H9 (cell line): ENCODE measurements around the gene LITAF. TPM values are rescaled to one million over a fixed set of nuclear protein-coding genes. Genes with fewer than 3 reads are reported as not detected.

ENCODE experiments used
- DNase-seq: peaks from one replicate; pipeline ENCODE4 v3.0.0-alpha.2; 2017
- H2AFZ ChIP-seq: one replicate; pipeline ENCODE4 v1.6.1; 2013; ENCODE audit warnings: mild to moderate bottlenecking, low read length, control low read depth, moderate library complexity
- H2AK5ac ChIP-seq: 2 replicates; pipeline ENCODE4 v1.6.1; 2013; ENCODE audit warnings: low read length, control low read depth, mixed read lengths; ENCODE audit not compliant: insufficient read length
- H2BK120ac ChIP-seq: one replicate; pipeline ENCODE4 v1.6.1; 2013; ENCODE audit warnings: low read depth, mild to moderate bottlenecking, low read length, control low read depth, inconsistent platforms; ENCODE audit not compliant: poor library complexity, severe bottlenecking
- H2BK12ac ChIP-seq: 2 replicates; pipeline ENCODE4 v1.6.1; 2013; ENCODE audit warnings: low read length, control low read depth, mixed read lengths, low read depth; ENCODE audit not compliant: insufficient read length
- H2BK15ac ChIP-seq: 2 replicates; pipeline ENCODE4 v1.6.1; 2013; ENCODE audit warnings: low read depth, low read length, control low read depth
- H2BK20ac ChIP-seq: one replicate; pipeline ENCODE4 v1.6.1; 2013; ENCODE audit warnings: low read depth, mild to moderate bottlenecking, low read length, control low read depth, inconsistent platforms; ENCODE audit not compliant: poor library complexity, severe bottlenecking
- H2BK5ac ChIP-seq: 2 replicates; pipeline ENCODE4 v1.6.1; 2013; ENCODE audit warnings: low read length, control low read depth, mixed read lengths; ENCODE audit not compliant: insufficient read length
- H3K14ac ChIP-seq: 2 replicates; pipeline ENCODE4 v1.6.1; 2013; ENCODE audit warnings: low read length, control low read depth; ENCODE audit not compliant: insufficient read depth
- H3K18ac ChIP-seq: 2 replicates; pipeline ENCODE4 v1.6.1; 2013; ENCODE audit warnings: low read depth, mild to moderate bottlenecking, mixed read lengths, low read length, control low read depth; ENCODE audit not compliant: insufficient read length
- H3K23ac ChIP-seq: 2 replicates; pipeline ENCODE4 v1.6.1; 2013; ENCODE audit warnings: low read length, control low read depth, mixed read lengths, low read depth; ENCODE audit not compliant: insufficient read length
- H3K23me2 ChIP-seq: 2 replicates; pipeline ENCODE4 v1.6.1; 2013; ENCODE audit warnings: low read depth, mild to moderate bottlenecking, mixed read lengths, low read length, control low read depth; ENCODE audit not compliant: insufficient read length, poor library complexity, severe bottlenecking
- H3K27ac ChIP-seq: 2 replicates; pipeline ENCODE4 v1.5.1; 2013; ENCODE audit warnings: low read length, control low read depth, mixed read lengths, low read depth; ENCODE audit not compliant: insufficient read length
- H3K27me3 ChIP-seq: 2 replicates; pipeline ENCODE4 v1.6.1; 2013; ENCODE audit warnings: low read length, control low read depth, inconsistent platforms; ENCODE audit not compliant: insufficient read depth
- H3K4ac ChIP-seq: 2 replicates; pipeline ENCODE4 v1.6.1; 2013; ENCODE audit warnings: low read depth, mild to moderate bottlenecking, control low read depth, inconsistent platforms, low read length, moderate library complexity
- H3K4me1 ChIP-seq: 2 replicates; pipeline ENCODE4 v1.6.1; 2013; ENCODE audit warnings: low read length, control low read depth, inconsistent platforms; ENCODE audit not compliant: insufficient read depth
- H3K4me2 ChIP-seq: 2 replicates; pipeline ENCODE4 v1.6.1; 2013; ENCODE audit warnings: low read length, control low read depth, mixed read lengths; ENCODE audit not compliant: insufficient read length, insufficient read depth
- H3K56ac ChIP-seq: 2 replicates; pipeline ENCODE4 v1.6.1; 2013; ENCODE audit warnings: low read depth, mild to moderate bottlenecking, mixed read lengths, low read length, control low read depth; ENCODE audit not compliant: insufficient read length
- H3K79me1 ChIP-seq: 2 replicates; pipeline ENCODE4 v1.6.1; 2013; ENCODE audit warnings: low read depth, mild to moderate bottlenecking, moderate library complexity, low read length, control low read depth, inconsistent platforms; ENCODE audit not compliant: insufficient read depth, poor library complexity, severe bottlenecking
- H3K79me2 ChIP-seq: 2 replicates; pipeline ENCODE4 v1.6.1; 2013; ENCODE audit warnings: low read length, control low read depth, inconsistent platforms; ENCODE audit not compliant: insufficient read depth
- H3K9ac ChIP-seq: 2 replicates; pipeline ENCODE4 v1.6.1; 2013; ENCODE audit warnings: low read length, control low read depth, mixed read lengths; ENCODE audit not compliant: insufficient read length; ENCODE audit errors: extremely low read depth
- H3K9me3 ChIP-seq: one replicate; pipeline ENCODE4 v1.6.1; 2013; ENCODE audit warnings: low read depth, low read length, inconsistent platforms; ENCODE audit not compliant: control insufficient read depth
- H3T11ph ChIP-seq: one replicate; pipeline ENCODE4 v1.6.1; 2013; ENCODE audit warnings: mild to moderate bottlenecking, low read length, control low read depth, inconsistent platforms
- H4K20me1 ChIP-seq: one replicate; pipeline ENCODE4 v1.6.1; 2013; ENCODE audit not compliant: control insufficient read depth, insufficient read length, insufficient read depth
- H4K5ac ChIP-seq: 2 replicates; pipeline ENCODE4 v1.6.1; 2013; ENCODE audit warnings: low read depth, mild to moderate bottlenecking, mixed read lengths, low read length, control low read depth; ENCODE audit not compliant: insufficient read length
- H4K8ac ChIP-seq: replicated peaks from 2 replicates; pipeline ENCODE4 v1.6.1; 2013; ENCODE audit warnings: low read length, control low read depth, mixed read lengths, low read depth; ENCODE audit not compliant: insufficient read length
- H4K91ac ChIP-seq: 2 replicates; pipeline ENCODE4 v1.6.1; 2013; ENCODE audit warnings: low read depth, mild to moderate bottlenecking, moderate library complexity, mixed read lengths, low read length, control low read depth; ENCODE audit not compliant: insufficient read length
- H3K27ac Mint-ChIP-seq, 3 experiments: 2 replicates in 2 of 3; 3 replicates in 1 of 3; pipeline ENCODE4 v1.8.0; 2020 to 2021; ENCODE audit warnings: mixed read lengths in 3 of 3, mild to moderate bottlenecking in 1 of 3, moderate library complexity in 1 of 3
- H3K27me3 Mint-ChIP-seq: 2 replicates; pipeline ENCODE4 v1.8.0; 2021; ENCODE audit warnings: low read depth, mild to moderate bottlenecking, moderate library complexity, mixed read lengths
- H3K36me3 Mint-ChIP-seq, 3 experiments: 2 replicates in 2 of 3; 3 replicates in 1 of 3; pipeline ENCODE4 v1.8.0; 2020 to 2021; ENCODE audit warnings: low read depth in 3 of 3, mixed read lengths in 3 of 3; ENCODE audit not compliant: insufficient read depth in 1 of 3
- H3K4me1 Mint-ChIP-seq, 2 experiments: 2 replicates each; pipeline ENCODE4 v1.8.0; 2020; ENCODE audit warnings: mixed read lengths in 2 of 2
- H3K4me3 Mint-ChIP-seq, 2 experiments: 2 replicates in 1 of 2; 3 replicates in 1 of 2; pipeline ENCODE4 v1.8.0; 2020 to 2021; ENCODE audit warnings: mild to moderate bottlenecking in 2 of 2, mixed read lengths in 2 of 2, moderate library complexity in 1 of 2
- H3K9me3 Mint-ChIP-seq, 2 experiments: 2 replicates in 1 of 2; 3 replicates in 1 of 2; pipeline ENCODE4 v1.8.0; 2020; ENCODE audit warnings: mild to moderate bottlenecking in 2 of 2, mixed read lengths in 2 of 2, moderate library complexity in 1 of 2
- WGBS: extraction: QIAGEN DNeasy Blood & Tissue Kit; methylation state at CpG from one replicate; pipeline ENCODE4 v1.1.7; 2013; ENCODE audit warnings: missing lambda C conversion rate, low lambda C conversion rate, mixed read lengths; ENCODE audit not compliant: insufficient read length; ENCODE audit errors: extremely low coverage; 5-methylcytosine and 5-hydroxymethylcytosine counted together
- total RNA-seq: library from RNA; stranded (reverse); gene quantifications from 2 replicates; pipeline ENCODE4 v1.2.1, GENCODE V29; 2021
- TF ChIP-seq, protein P1 (sequence below): fragments of 200-600 bp; sonication (generic); conservative IDR thresholded peaks from 3 replicates; pipeline ENCODE4 v1.8.0; 2021; ENCODE audit warnings: antibody characterized with exemption, mild to moderate bottlenecking

Gene LITAF
- total RNA-seq, 1 experiment from 2014 or later: 249 TPM

DNA sequence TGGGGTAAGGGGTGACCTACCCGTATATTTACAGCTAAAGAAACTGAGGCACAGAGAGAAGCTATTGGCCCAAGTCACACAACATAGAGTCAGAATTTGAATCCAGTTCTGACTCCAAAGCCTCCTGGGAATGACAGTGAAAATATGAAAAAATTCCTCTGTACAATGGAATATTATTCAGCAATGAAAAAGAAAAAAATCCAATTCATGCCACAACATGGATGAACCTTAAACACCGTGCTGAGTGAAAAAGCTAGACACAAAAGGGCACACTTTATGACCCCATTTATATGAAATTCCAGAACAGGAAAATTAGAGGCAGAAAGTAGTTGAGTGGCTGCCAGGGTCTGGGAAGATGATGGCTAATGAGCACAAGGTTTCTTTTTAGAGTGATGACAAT lies 75.4 kb downstream of the LITAF start:
- no peak overlapping the region for H3T11ph ChIP-seq
- no peak overlapping the region for H3K27ac ChIP-seq
- H3K9me3 ChIP-seq: no peaks in the 10 kb centered on the region
- no peak overlapping the region for H3K9ac ChIP-seq
- no peak for DNase-seq
- no peak overlapping the region for H2BK20ac ChIP-seq
- H3K23me2 ChIP-seq: no peaks in the 10 kb centered on the region
- H3K14ac ChIP-seq: no peak overlapping the region
- no CpG with 5 or more reads among the region's 2 CpGs for WGBS
- H3K9me3 Mint-ChIP-seq: no peaks in the 10 kb centered on the region; a peak in 1 of 5 replicates
- H3K79me1 ChIP-seq: no peaks in the 10 kb centered on the region
- no peaks in the 10 kb centered on the region for H4K20me1 ChIP-seq
- TF ChIP-seq, protein P1, sequence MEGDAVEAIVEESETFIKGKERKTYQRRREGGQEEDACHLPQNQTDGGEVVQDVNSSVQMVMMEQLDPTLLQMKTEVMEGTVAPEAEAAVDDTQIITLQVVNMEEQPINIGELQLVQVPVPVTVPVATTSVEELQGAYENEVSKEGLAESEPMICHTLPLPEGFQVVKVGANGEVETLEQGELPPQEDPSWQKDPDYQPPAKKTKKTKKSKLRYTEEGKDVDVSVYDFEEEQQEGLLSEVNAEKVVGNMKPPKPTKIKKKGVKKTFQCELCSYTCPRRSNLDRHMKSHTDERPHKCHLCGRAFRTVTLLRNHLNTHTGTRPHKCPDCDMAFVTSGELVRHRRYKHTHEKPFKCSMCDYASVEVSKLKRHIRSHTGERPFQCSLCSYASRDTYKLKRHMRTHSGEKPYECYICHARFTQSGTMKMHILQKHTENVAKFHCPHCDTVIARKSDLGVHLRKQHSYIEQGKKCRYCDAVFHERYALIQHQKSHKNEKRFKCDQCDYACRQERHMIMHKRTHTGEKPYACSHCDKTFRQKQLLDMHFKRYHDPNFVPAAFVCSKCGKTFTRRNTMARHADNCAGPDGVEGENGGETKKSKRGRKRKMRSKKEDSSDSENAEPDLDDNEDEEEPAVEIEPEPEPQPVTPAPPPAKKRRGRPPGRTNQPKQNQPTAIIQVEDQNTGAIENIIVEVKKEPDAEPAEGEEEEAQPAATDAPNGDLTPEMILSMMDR: no peak
- H3K36me3 Mint-ChIP-seq: no peaks in the 10 kb centered on the region; a peak in 1 of 7 replicates
- no peaks in the 10 kb centered on the region; the same call in 1 of the 2 replicates for H3K27me3 Mint-ChIP-seq
- no peak overlapping the region for H2AFZ ChIP-seq
- H3K56ac ChIP-seq: no peak overlapping the region
- no peaks in the 10 kb centered on the region for H3K4me1 ChIP-seq
- H4K8ac ChIP-seq: no peak overlapping the region
- no peak overlapping the region for H3K4ac ChIP-seq
- no peak overlapping the region for H3K4me3 Mint-ChIP-seq
- H3K27me3 ChIP-seq: no peaks in the 10 kb centered on the region
- H3K4me2 ChIP-seq: no peak overlapping the region
- peak overlapping the region in 1 of 3 experiments; percentile 18; a peak in 1 of 7 replicates for H3K27ac Mint-ChIP-seq
- H3K79me2 ChIP-seq: no peaks in the 10 kb centered on the region
- no peak overlapping the region for H4K5ac ChIP-seq
- peaks cover 6 to 15% of the 10 kb centered on the region in 2 experiments for H3K4me1 Mint-ChIP-seq
- no peak overlapping the region for H2AK5ac ChIP-seq
- no peak overlapping the region for H2BK15ac ChIP-seq
- H3K18ac ChIP-seq: no peak overlapping the region
- H2BK12ac ChIP-seq: no peak overlapping the region
- no peak overlapping the region for H2BK120ac ChIP-seq
- no peak overlapping the region for H2BK5ac ChIP-seq
- no peak overlapping the region for H3K23ac ChIP-seq
- H4K91ac ChIP-seq: no peak overlapping the region
